H1 (cell line): ENCODE results near the gene PRSS50. TPM values are rescaled to one million over a fixed set of nuclear protein-coding genes. Genes with fewer than 3 reads are reported as not detected.
"Not testable (repeated sequence)": the region's sequence is repeated elsewhere in the genome, so short reads cannot be mapped to it uniquely, and the experiment has no call there.

ENCODE experiments used
- CTCF ChIA-PET: fragments of 300-600 bp; sonication (Branson Sonifier 250); formaldehyde crosslinking; loops from one replicate; lab custom pipeline; 2021; ENCODE audit not compliant: partially characterized antibody; lab: Charles Lee
- POLR2A ChIA-PET: fragments of 300-600 bp; sonication (Branson Sonifier 250); formaldehyde crosslinking; loops from one replicate; lab custom pipeline; 2021; ENCODE audit warnings: inconsistent platforms; ENCODE audit not compliant: partially characterized antibody; lab: Charles Lee
- DNase-seq, 2 experiments: peaks; one replicate each; pipeline versions ENCODE4 v3.0.0 to v3.0.0-alpha.2; 2010 to 2022; ENCODE audit warnings: low spot score in 2 of 2, low read depth in 1 of 2, mixed read lengths in 1 of 2
- FAIRE-seq: peaks from 2 replicates; lab custom pipeline; 2011; peaks lifted over from hg19 to GRCh38; lab: Jason Lieb, UNC
- H2AFZ ChIP-seq: 2 replicates; pipeline ENCODE4 v1.8.1; 2012; ENCODE audit warnings: low read length, inconsistent platforms
- H2AK5ac ChIP-seq: 2 replicates; pipeline ENCODE4 v1.6.1; 2013; ENCODE audit warnings: low read depth, low read length
- H2BK120ac ChIP-seq: replicated peaks from 2 replicates; pipeline ENCODE3; 2013; ENCODE audit warnings: low read depth, low read length, inconsistent platforms
- H2BK12ac ChIP-seq: 2 replicates; pipeline ENCODE4 v1.6.1; 2013; ENCODE audit warnings: low read depth, low read length
- H2BK15ac ChIP-seq: 2 replicates; pipeline ENCODE4 v1.6.1; 2013; ENCODE audit warnings: low read length
- H2BK20ac ChIP-seq: 2 replicates; pipeline ENCODE4 v1.6.1; 2013; ENCODE audit warnings: low read length
- H2BK5ac ChIP-seq: 2 replicates; pipeline ENCODE4 v1.6.1; 2013; ENCODE audit warnings: low read depth, low read length
- H3K14ac ChIP-seq: 2 replicates; pipeline ENCODE4 v1.6.1; 2013; ENCODE audit warnings: inconsistent platforms; ENCODE audit not compliant: insufficient read length
- H3K18ac ChIP-seq: 2 replicates; pipeline ENCODE4 v1.6.1; 2013; ENCODE audit warnings: low read length; ENCODE audit errors: extremely low read depth
- H3K23ac ChIP-seq: 2 replicates; pipeline ENCODE4 v1.6.1; 2013; ENCODE audit warnings: inconsistent platforms; ENCODE audit not compliant: insufficient read length
- H3K23me2 ChIP-seq: 2 replicates; pipeline ENCODE4 v1.6.1; 2013; ENCODE audit warnings: low read depth, low read length
- H3K27ac ChIP-seq: 2 replicates; pipeline ENCODE4 v1.6.1; 2011; ENCODE audit warnings: low read depth, low read length, inconsistent platforms
- H3K27me3 ChIP-seq, 4 experiments: replicated peaks in 1 of 4; 1 replicate in 1 of 4; 2 replicates in 3 of 4; pipeline versions ENCODE4 v1.6.1 to v1.8.1; 2011 to 2013; ENCODE audit warnings: low read length in 3 of 4, mild to moderate bottlenecking in 3 of 4, inconsistent platforms in 2 of 4, mixed read lengths in 2 of 4, moderate library complexity in 1 of 4; ENCODE audit not compliant: control insufficient read depth in 3 of 4, insufficient read depth in 3 of 4; ENCODE audit errors: extremely low read depth in 1 of 4
- H3K36me3 ChIP-seq, 4 experiments: 2 replicates each; pipeline versions ENCODE4 v1.6.1 to v1.8.1; 2011 to 2013; ENCODE audit warnings: mild to moderate bottlenecking in 4 of 4, low read length in 3 of 4, moderate library complexity in 2 of 4, control low read depth in 1 of 4, inconsistent platforms in 1 of 4; ENCODE audit not compliant: insufficient read depth in 4 of 4, control insufficient read depth in 2 of 4
- H3K4ac ChIP-seq: replicated peaks from 2 replicates; pipeline ENCODE3; 2013; ENCODE audit warnings: low read length, low read depth, mixed read lengths, inconsistent platforms; ENCODE audit not compliant: insufficient read length
- H3K4me1 ChIP-seq, 4 experiments: replicated peaks in 1 of 4; 1 replicate in 1 of 4; 2 replicates in 3 of 4; pipeline versions ENCODE4 v1.6.1 to v1.8.1; 2011 to 2013; ENCODE audit warnings: low read length in 3 of 4, inconsistent platforms in 2 of 4, mixed read lengths in 1 of 4; ENCODE audit not compliant: insufficient read depth in 4 of 4, control insufficient read depth in 3 of 4
- H3K4me2 ChIP-seq, 2 experiments: 2 replicates each; pipeline versions ENCODE4 v1.6.1 to v1.8.1; 2011 to 2013; ENCODE audit warnings: low read depth in 2 of 2, low read length in 2 of 2, control low read depth in 1 of 2, inconsistent platforms in 1 of 2, mild to moderate bottlenecking in 1 of 2; ENCODE audit not compliant: insufficient read depth in 1 of 2
- H3K4me3 ChIP-seq, 4 experiments: fragments of 200-600, 300-600 bp in 1 of 4; sonication (generic), shearing (Covaris generic), sonication (Bioruptor Twin) in 1 of 4; 2 replicates each; pipeline versions ENCODE4 v1.5.1 to v1.8.1; 2011 to 2016; ENCODE audit warnings: low read length in 4 of 4, low read depth in 3 of 4, control low read depth in 2 of 4, inconsistent platforms in 2 of 4, mild to moderate bottlenecking in 2 of 4, mixed read lengths in 1 of 4, moderate library complexity in 1 of 4; ENCODE audit not compliant: insufficient read depth in 2 of 4; ENCODE audit errors: extremely low read depth in 1 of 4
- H3K56ac ChIP-seq: replicated peaks from 2 replicates; pipeline ENCODE3; 2013; ENCODE audit warnings: low read depth, mild to moderate bottlenecking, mixed read lengths, low read length, inconsistent platforms; ENCODE audit not compliant: insufficient read length
- H3K79me1 ChIP-seq: 2 replicates; pipeline ENCODE4 v1.6.1; 2013; ENCODE audit warnings: low read depth, low read length, control low read depth
- H3K79me2 ChIP-seq, 2 experiments: 2 replicates each; pipeline versions ENCODE4 v1.6.1 to v1.8.1; 2012 to 2013; ENCODE audit warnings: low read length in 2 of 2, mild to moderate bottlenecking in 2 of 2, inconsistent platforms in 1 of 2; ENCODE audit not compliant: insufficient read depth in 2 of 2, control insufficient read depth in 1 of 2
- H3K9ac ChIP-seq, 4 experiments: replicated peaks in 1 of 4; 1 replicate in 1 of 4; 2 replicates in 3 of 4; pipeline versions ENCODE4 v1.6.1 to v1.8.1; 2011 to 2013; ENCODE audit warnings: low read depth in 3 of 4, low read length in 3 of 4, control low read depth in 2 of 4, mild to moderate bottlenecking in 2 of 4, moderate library complexity in 2 of 4, inconsistent platforms in 1 of 4; ENCODE audit errors: extremely low read depth in 1 of 4
- H3K9me3 ChIP-seq, 2 experiments: 2 replicates each; pipeline versions ENCODE4 v1.6.1 to v1.8.1; 2012 to 2013; ENCODE audit warnings: mild to moderate bottlenecking in 2 of 2, moderate library complexity in 2 of 2, control low read depth in 1 of 2, inconsistent platforms in 1 of 2, low read depth in 1 of 2, low read length in 1 of 2, mixed read lengths in 1 of 2; ENCODE audit not compliant: insufficient read depth in 2 of 2
- H4K20me1 ChIP-seq, 2 experiments: replicated peaks in 1 of 2; 2 replicates each; pipeline versions ENCODE3 to v1.8.1; 2011 to 2013; ENCODE audit warnings: inconsistent platforms in 2 of 2, low read length in 2 of 2, mild to moderate bottlenecking in 1 of 2; ENCODE audit not compliant: insufficient read depth in 2 of 2, control insufficient read depth in 1 of 2
- H4K5ac ChIP-seq: 2 replicates; pipeline ENCODE4 v1.6.1; 2013; ENCODE audit warnings: low read length, low read depth, mixed read lengths, inconsistent platforms; ENCODE audit not compliant: insufficient read length
- H4K8ac ChIP-seq: 2 replicates; pipeline ENCODE4 v1.8.0; 2013; ENCODE audit warnings: mild to moderate bottlenecking, moderate library complexity, low read length, inconsistent platforms; ENCODE audit not compliant: insufficient read depth; ENCODE audit errors: extremely low read depth
- H4K91ac ChIP-seq: replicated peaks from 2 replicates; pipeline ENCODE3; 2013; ENCODE audit warnings: low read length, mixed read lengths, inconsistent platforms; ENCODE audit not compliant: insufficient read length
- RNF2 ChIP-seq: fragments of 200-900, 300-1000 bp; sonication (generic); IDR thresholded peaks from 2 replicates; pipeline ENCODE4 v1.7.1; 2016; ENCODE audit warnings: borderline replicate concordance, low read depth, mild to moderate bottlenecking, antibody characterized with exemption, low read length; ENCODE audit not compliant: poor library complexity, severe bottlenecking; ENCODE audit errors: missing control alignments
- WGBS, 2 experiments: shearing (Covaris generic) in 1 of 2; methylation state at CpG; one replicate each; pipeline versions ENCODE4 v1.1.6 to v1.1.7; 2013 to 2015; ENCODE audit warnings: low lambda C conversion rate in 2 of 2, mixed read lengths in 2 of 2, inconsistent platforms in 1 of 2, low coverage in 1 of 2, missing lambda C conversion rate in 1 of 2; ENCODE audit not compliant: insufficient replicate concordance in 2 of 2, insufficient coverage in 1 of 2, insufficient read length in 1 of 2; ENCODE audit errors: extremely low coverage in 1 of 2, missing lambda C conversion rate in 1 of 2; 5-methylcytosine and 5-hydroxymethylcytosine counted together
- polyA plus RNA-seq, 7 experiments: library from polyadenylated mRNA; depleted of rRNA in 3 of 7; stranded (reverse) in 5 of 7; unstranded in 2 of 7; fragments of >200 nt in 5 of 7; fragments of 200-250 nt in 2 of 7; gene quantifications; 1 replicate in 5 of 7; 2 replicates in 1 of 7; 4 replicates in 1 of 7; pipeline versions ENCODE4 v1.2.1 to v1.2.3, GENCODE V29; 2011 to 2013; ENCODE audit warnings: missing spikeins in 2 of 7, mixed read lengths in 2 of 7
- total RNA-seq: library from RNA; stranded (reverse); fragmentation: NEBNext Ultra II Directional; extraction: Animal tissue kit (Norgen Biotek cat#: 25700); gene quantifications from 2 replicates; pipeline ENCODE4 v1.2.1, GENCODE V29; 2021

Gene PRSS50
- total and polyA plus RNA-seq, 2 of the 8 experiments (the other 6 are each of a cell fraction or from before 2014, with no cell fraction given): 0.47 to 0.71 TPM

- TF ChIP-seq RNF2: no peak
Measured at GRCh38 chr3:46705022-46705530, 12.6 kb downstream of the PRSS50 start (continued).

GRCh38 chr3:46704346-46704745, 13.3 kb downstream of the PRSS50 start:
- H3K23ac ChIP-seq, H3K4me3 ChIP-seq, DNase-seq, H3K9me3 ChIP-seq, H3K79me2 ChIP-seq, H2BK15ac ChIP-seq, H2BK20ac ChIP-seq, H3K9ac ChIP-seq, H3K4ac ChIP-seq, H4K5ac ChIP-seq, H3K79me1 ChIP-seq, H3K18ac ChIP-seq, POLR2A ChIA-PET, H3K14ac ChIP-seq, H2AFZ ChIP-seq, H3K4me2 ChIP-seq, H3K56ac ChIP-seq, H2BK120ac ChIP-seq, H4K91ac ChIP-seq, H3K4me1 ChIP-seq, H3K23me2 ChIP-seq, H3K36me3 ChIP-seq, H2AK5ac ChIP-seq, H4K20me1 ChIP-seq, H4K8ac ChIP-seq, H2BK5ac ChIP-seq, H2BK12ac ChIP-seq, H3K27ac ChIP-seq, FAIRE-seq: not testable (repeated sequence)
- H3K27me3 ChIP-seq: peaks cover 2 to 24% (median 20%) of the 10 kb centered on the region in 4 experiments; a peak in 6 of 7 replicates
- CTCF ChIA-PET: interaction anchor here (0.7 to 2.4 kb wide), 4 partner anchors 14 to 210 kb away, joined by 3 to 13 read pairs (median 3); partner anchors contain the start of gene PRSS50
- WGBS, 2 experiments: 63% methylated on average over 7 of the region's 7 CpGs; no CpG with 5 or more reads in 1 of the 2 experiments
